Medulla oblongata (tissue), 1 donor: ENCODE measurements around the gene MXRA8.
A peak's percentile ranks its signal among the peaks of the same experiment; 100 is the strongest.

Experiments
- DNase-seq: peaks from one replicate; pipeline ENCODE4 v3.0.0-alpha.2; 2015; ENCODE audit errors: extremely low spot score

The MXRA8 gene

GRCh38 chr1:1366699-1367066 is 8.3 kb upstream of the MXRA8 start:
- no peak for DNase-seq

- DNase-seq: no peak
Measured at GRCh38 chr1:1365875-1366698, 7.7 kb upstream of the MXRA8 start.

- DNase-seq: no peak
Measured at GRCh38 chr1:1364266-1364665, 5.9 kb upstream of the MXRA8 start.

- no peak for DNase-seq
Measured at GRCh38 chr1:1361982-1362423, 3.6 kb upstream of the MXRA8 start.

GRCh38 chr1:1361233-1361981 is 3.1 kb upstream of the MXRA8 start:
- DNase-seq: no peak

- DNase-seq: peak; percentile 39
Measured at GRCh38 chr1:1360506-1361169, 2.3 kb upstream of the MXRA8 start.

- no peak for DNase-seq
Measured at GRCh38 chr1:1359664-1360468, 1.5 kb upstream of the MXRA8 start.

GRCh38 chr1:1359308-1359663 is 931 bp upstream of the MXRA8 start:
- DNase-seq: no peak

- DNase-seq: no peak
Measured at GRCh38 chr1:1357871-1358432, 403 bp downstream of the MXRA8 start.

- no peak for DNase-seq
Measured at GRCh38 chr1:1356796-1357401, 1.5 kb downstream of the MXRA8 start.

GRCh38 chr1:1356166-1356795 is 2.1 kb downstream of the MXRA8 start:
- DNase-seq: no peak

GRCh38 chr1:1355416-1355815 is 2.9 kb downstream of the MXRA8 start:
- DNase-seq: no peak

GRCh38 chr1:1354271-1355247 is 3.8 kb downstream of the MXRA8 start:
- DNase-seq: no peak

- DNase-seq: no peak
Measured at GRCh38 chr1:1353389-1354151, 4.8 kb downstream of the MXRA8 start.

- no peak for DNase-seq
Measured at GRCh38 chr1:1352786-1353388, 5.5 kb downstream of the MXRA8 start.

- no peak for DNase-seq
Measured at GRCh38 chr1:1351511-1352427, 6.6 kb downstream of the MXRA8 start.
